ENCODE data around the gene SELENOT.

DNA sequence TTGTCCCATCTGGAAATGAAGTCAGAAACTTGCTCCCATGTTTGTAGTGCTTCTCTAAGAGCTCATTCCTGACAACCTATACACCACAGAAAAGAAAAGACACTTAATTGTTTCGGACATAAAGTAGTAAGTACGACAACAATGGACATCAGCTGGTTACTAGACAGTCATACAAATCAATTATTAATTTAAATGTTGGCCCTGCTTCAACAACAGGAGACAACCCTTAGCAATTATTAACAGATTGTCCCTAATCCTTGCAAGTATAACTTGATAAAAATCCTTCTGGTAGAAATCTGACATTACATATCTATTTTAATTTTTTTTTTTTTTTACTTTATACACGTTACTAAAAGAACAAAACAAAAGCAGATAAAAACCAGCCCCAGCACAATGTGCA lies 70.8 kb downstream of the SELENOT start:
- TF ChIP-seq, protein P1, sequence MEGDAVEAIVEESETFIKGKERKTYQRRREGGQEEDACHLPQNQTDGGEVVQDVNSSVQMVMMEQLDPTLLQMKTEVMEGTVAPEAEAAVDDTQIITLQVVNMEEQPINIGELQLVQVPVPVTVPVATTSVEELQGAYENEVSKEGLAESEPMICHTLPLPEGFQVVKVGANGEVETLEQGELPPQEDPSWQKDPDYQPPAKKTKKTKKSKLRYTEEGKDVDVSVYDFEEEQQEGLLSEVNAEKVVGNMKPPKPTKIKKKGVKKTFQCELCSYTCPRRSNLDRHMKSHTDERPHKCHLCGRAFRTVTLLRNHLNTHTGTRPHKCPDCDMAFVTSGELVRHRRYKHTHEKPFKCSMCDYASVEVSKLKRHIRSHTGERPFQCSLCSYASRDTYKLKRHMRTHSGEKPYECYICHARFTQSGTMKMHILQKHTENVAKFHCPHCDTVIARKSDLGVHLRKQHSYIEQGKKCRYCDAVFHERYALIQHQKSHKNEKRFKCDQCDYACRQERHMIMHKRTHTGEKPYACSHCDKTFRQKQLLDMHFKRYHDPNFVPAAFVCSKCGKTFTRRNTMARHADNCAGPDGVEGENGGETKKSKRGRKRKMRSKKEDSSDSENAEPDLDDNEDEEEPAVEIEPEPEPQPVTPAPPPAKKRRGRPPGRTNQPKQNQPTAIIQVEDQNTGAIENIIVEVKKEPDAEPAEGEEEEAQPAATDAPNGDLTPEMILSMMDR (IDR thresholded peaks at IDR 0.05): no peak
- TF ChIP-seq POLR2A (IDR thresholded peaks at IDR 0.05): no peak
